SK-N-MC (cell line): ENCODE data around the gene TMEM161A.
"Not testable (repeated sequence)": the region's sequence is repeated elsewhere in the genome, so short reads cannot be mapped to it uniquely, and the experiment has no call there.

ENCODE experiments used
- EZH2 ChIP-seq: fragments of 200-600 bp; sonication (generic); IDR thresholded peaks from one replicate; pipeline ENCODE4 v1.6.1; 2017; ENCODE audit warnings: antibody characterized with exemption
- POLR2AphosphoS5 ChIP-seq: IDR thresholded peaks from 2 replicates; pipeline ENCODE4 v1.6.1; 2012; ENCODE audit warnings: mild to moderate bottlenecking, low read depth, low read length, borderline replicate concordance

- not testable (repeated sequence) for TF ChIP-seq POLR2AphosphoS5, EZH2
These were observed 35.0 kb upstream of the TMEM161A start for GRCh38 chr19:19173243-19173642.
